ENCODE measurements around the gene SCG5. TPM values are rescaled to one million over a fixed set of nuclear protein-coding genes. Genes with fewer than 3 reads are reported as not detected.

The SCG5 gene
- polyA plus RNA-seq, 1 of the 3 experiments (the other 2 are of a cell fraction), result 11.0 TPM

DNA sequence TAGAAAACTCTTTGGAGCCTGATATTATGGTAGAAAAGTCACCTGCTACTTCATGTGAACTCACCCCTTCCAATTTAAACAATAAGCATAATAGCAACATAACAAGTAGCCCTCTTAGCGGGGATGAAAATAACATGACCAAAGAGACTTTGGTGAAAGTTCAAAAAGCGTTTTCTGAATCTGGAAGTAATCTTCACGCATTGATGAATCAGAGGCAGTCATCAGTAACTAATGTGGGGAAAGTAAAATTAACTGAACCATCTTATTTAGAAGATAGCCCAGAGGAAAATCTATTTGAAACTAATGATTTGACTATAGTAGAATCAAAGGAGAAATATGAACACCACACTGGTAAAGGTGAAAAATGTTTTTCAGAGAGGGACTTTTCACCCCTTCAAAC is 5.1 kb upstream of the SCG5 start:
- no peaks in the 10 kb centered on the region for H3K9me3 ChIP-seq
- POLR2A ChIA-PET, result no interaction called here
- peaks cover 31% of the 10 kb centered on the region for H3F3A ChIP-seq (replicated peaks; ENCODE audit: insufficient read depth)
- no peak for TF ChIP-seq MEF2A (IDR thresholded peaks at IDR 0.05; ENCODE audit: borderline replicate concordance, low read depth)
- TF ChIP-seq TCF12 (IDR thresholded peaks at IDR 0.05), result no peak
- no peak for TF ChIP-seq NFIC (IDR thresholded peaks at IDR 0.05; ENCODE audit: borderline replicate concordance)
- TF ChIP-seq, protein P1, sequence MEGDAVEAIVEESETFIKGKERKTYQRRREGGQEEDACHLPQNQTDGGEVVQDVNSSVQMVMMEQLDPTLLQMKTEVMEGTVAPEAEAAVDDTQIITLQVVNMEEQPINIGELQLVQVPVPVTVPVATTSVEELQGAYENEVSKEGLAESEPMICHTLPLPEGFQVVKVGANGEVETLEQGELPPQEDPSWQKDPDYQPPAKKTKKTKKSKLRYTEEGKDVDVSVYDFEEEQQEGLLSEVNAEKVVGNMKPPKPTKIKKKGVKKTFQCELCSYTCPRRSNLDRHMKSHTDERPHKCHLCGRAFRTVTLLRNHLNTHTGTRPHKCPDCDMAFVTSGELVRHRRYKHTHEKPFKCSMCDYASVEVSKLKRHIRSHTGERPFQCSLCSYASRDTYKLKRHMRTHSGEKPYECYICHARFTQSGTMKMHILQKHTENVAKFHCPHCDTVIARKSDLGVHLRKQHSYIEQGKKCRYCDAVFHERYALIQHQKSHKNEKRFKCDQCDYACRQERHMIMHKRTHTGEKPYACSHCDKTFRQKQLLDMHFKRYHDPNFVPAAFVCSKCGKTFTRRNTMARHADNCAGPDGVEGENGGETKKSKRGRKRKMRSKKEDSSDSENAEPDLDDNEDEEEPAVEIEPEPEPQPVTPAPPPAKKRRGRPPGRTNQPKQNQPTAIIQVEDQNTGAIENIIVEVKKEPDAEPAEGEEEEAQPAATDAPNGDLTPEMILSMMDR (IDR thresholded peaks at IDR 0.05), result no peak
- TF ChIP-seq TEAD4 (IDR thresholded peaks at IDR 0.05; ENCODE audit: borderline replicate concordance, insufficient read depth), result no peak
- TF ChIP-seq, protein P2, sequence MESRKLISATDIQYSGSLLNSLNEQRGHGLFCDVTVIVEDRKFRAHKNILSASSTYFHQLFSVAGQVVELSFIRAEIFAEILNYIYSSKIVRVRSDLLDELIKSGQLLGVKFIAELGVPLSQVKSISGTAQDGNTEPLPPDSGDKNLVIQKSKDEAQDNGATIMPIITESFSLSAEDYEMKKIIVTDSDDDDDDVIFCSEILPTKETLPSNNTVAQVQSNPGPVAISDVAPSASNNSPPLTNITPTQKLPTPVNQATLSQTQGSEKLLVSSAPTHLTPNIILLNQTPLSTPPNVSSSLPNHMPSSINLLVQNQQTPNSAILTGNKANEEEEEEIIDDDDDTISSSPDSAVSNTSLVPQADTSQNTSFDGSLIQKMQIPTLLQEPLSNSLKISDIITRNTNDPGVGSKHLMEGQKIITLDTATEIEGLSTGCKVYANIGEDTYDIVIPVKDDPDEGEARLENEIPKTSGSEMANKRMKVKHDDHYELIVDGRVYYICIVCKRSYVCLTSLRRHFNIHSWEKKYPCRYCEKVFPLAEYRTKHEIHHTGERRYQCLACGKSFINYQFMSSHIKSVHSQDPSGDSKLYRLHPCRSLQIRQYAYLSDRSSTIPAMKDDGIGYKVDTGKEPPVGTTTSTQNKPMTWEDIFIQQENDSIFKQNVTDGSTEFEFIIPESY (IDR thresholded peaks at IDR 0.05; ENCODE audit: borderline replicate concordance, low read depth), result no peak
- TF ChIP-seq, protein P3, sequence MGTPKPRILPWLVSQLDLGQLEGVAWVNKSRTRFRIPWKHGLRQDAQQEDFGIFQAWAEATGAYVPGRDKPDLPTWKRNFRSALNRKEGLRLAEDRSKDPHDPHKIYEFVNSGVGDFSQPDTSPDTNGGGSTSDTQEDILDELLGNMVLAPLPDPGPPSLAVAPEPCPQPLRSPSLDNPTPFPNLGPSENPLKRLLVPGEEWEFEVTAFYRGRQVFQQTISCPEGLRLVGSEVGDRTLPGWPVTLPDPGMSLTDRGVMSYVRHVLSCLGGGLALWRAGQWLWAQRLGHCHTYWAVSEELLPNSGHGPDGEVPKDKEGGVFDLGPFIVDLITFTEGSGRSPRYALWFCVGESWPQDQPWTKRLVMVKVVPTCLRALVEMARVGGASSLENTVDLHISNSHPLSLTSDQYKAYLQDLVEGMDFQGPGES (IDR thresholded peaks at IDR 0.05; ENCODE audit: low read depth, low read length), result no peak
- no peak for TF ChIP-seq RXRA (IDR thresholded peaks at IDR 0.05; ENCODE audit: borderline replicate concordance, low read depth)
- TF ChIP-seq RAD21 (IDR thresholded peaks at IDR 0.05; ENCODE audit: low read length), result no peak
- TF ChIP-seq NRF1 (IDR thresholded peaks at IDR 0.05; ENCODE audit: low read depth, low read length), result no peak
- no peak for TF ChIP-seq MXI1 (IDR thresholded peaks at IDR 0.05; ENCODE audit: low read depth, low read length)
- CTCF ChIA-PET, result no interaction called here
- H3K27me3 ChIP-seq (ENCODE audit: insufficient read depth), result no peaks in the 10 kb centered on the region
- H3K9me2 ChIP-seq, result no peaks in the 10 kb centered on the region
- H3K27ac ChIP-seq (ENCODE audit: low read depth in 2 of 2, low read length in 1 of 2), result no peak overlapping the region
- H3K4me1 ChIP-seq (ENCODE audit: control insufficient read depth in 1 of 2, insufficient read depth in 2 of 2, low read depth in 1 of 2, low read length in 1 of 2), result no peaks in the 10 kb centered on the region; a peak in 1 of 4 replicates
- H3K79me2 ChIP-seq (ENCODE audit: insufficient read depth), result peaks cover 12% of the 10 kb centered on the region; the same call in 1 of the 2 replicates
- peaks cover 51 to 60% of the 10 kb centered on the region in 2 experiments for H3K36me3 ChIP-seq (replicated peaks in 1 of 2; ENCODE audit: control insufficient read depth in 1 of 2, insufficient read depth in 2 of 2, low read length in 1 of 2)
- no peak overlapping the region for H3K9ac ChIP-seq
- no peak overlapping the region for H2AFZ ChIP-seq (ENCODE audit: low read depth)
- no peak overlapping the region for H3K4me3 ChIP-seq (ENCODE audit: low read depth in 2 of 2, low read length in 1 of 2)
- no peak for DNase-seq
- no peak overlapping the region for H3K4me2 ChIP-seq
- WGBS (ENCODE audit: low lambda C conversion rate), result 98% methylated on average over 3 of the region's 3 CpGs
- no peaks in the 10 kb centered on the region for H4K20me1 ChIP-seq (ENCODE audit: insufficient read depth)

DNA sequence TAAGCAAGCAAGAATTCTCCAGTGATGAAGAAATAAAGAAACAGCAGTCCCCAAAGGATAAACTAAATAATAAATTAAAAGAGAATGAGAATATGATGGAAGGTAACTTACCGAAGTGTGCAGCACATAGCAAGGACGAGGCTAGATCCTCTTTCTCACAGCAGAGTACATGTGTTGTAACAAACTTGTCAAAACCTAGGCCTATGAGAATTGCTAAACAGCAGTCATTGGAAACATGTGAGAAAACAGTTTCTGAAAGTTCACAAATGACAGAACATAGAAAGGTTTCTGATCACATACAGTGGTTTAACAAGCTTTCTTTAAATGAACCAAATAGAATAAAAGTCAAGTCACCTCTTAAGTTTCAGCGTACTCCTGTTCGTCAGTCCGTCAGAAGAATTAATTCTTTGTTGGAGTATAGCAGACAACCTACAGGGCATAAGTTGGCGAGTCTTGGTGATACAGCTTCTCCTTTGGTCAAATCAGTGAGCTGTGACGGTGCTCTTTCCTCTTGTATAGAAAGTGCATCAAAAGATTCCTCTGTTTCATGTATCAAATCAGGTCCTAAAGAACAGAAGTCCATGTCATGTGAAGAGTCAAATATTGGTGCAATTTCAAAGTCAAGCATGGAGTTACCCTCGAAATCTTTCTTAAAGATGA is 4.5 kb upstream of the SCG5 start:
- Histone ChIP-seq H3K9me3 (no peaks in the 10 kb centered on the region), H3K36me3 (replicated peaks in 1 of 2; ENCODE audit: control insufficient read depth in 1 of 2, insufficient read depth in 2 of 2, low read length in 1 of 2) (peaks cover 51 to 60% of the 10 kb centered on the region in 2 experiments), H3K4me3 (ENCODE audit: low read depth in 2 of 2, low read length in 1 of 2) (no peak overlapping the region), H3K9me2 (no peaks in the 10 kb centered on the region), H3K4me2 (no peak overlapping the region), H3K4me1 (ENCODE audit: control insufficient read depth in 1 of 2, insufficient read depth in 2 of 2, low read depth in 1 of 2, low read length in 1 of 2) (no peaks in the 10 kb centered on the region; a peak in 1 of 4 replicates), H4K20me1 (ENCODE audit: insufficient read depth) (no peaks in the 10 kb centered on the region), H3K79me2 (ENCODE audit: insufficient read depth) (peaks cover 8% of the 10 kb centered on the region; the same call in 1 of the 2 replicates), H3K27me3 (ENCODE audit: insufficient read depth) (no peaks in the 10 kb centered on the region), H3K9ac (no peak overlapping the region), H3F3A (replicated peaks; ENCODE audit: insufficient read depth) (peaks cover 31% of the 10 kb centered on the region), H2AFZ (ENCODE audit: low read depth) (no peak overlapping the region), H3K27ac (ENCODE audit: low read depth in 2 of 2, low read length in 1 of 2) (no peak overlapping the region)
- CTCF ChIA-PET, result interaction anchor here (1.2 to 1.3 kb wide), 2 partner anchors 14 to 26 kb away, joined by 3 to 4 read pairs; no protein-coding TSS in a partner anchor
- POLR2A ChIA-PET, result no interaction called here
- 95% methylated on average over 8 of the region's 8 CpGs for WGBS (ENCODE audit: low lambda C conversion rate)
- no peak for DNase-seq
- TF ChIP-seq FOXM1 (IDR thresholded peaks at IDR 0.05; ENCODE audit: low read depth), result no peak
- no peak for TF ChIP-seq MXI1 (IDR thresholded peaks at IDR 0.05; ENCODE audit: low read depth, low read length)
- TF ChIP-seq ELF1 (IDR thresholded peaks at IDR 0.05), result no peak
- TF ChIP-seq, protein P3 (IDR thresholded peaks at IDR 0.05; ENCODE audit: low read depth, low read length), result no peak
- TF ChIP-seq EP300 (IDR thresholded peaks at IDR 0.05; ENCODE audit: borderline replicate concordance in 1 of 2, low read depth in 1 of 2, low read length in 1 of 2), result no peak
- TF ChIP-seq TCF12 (IDR thresholded peaks at IDR 0.05), result no peak
- TF ChIP-seq, protein P4, sequence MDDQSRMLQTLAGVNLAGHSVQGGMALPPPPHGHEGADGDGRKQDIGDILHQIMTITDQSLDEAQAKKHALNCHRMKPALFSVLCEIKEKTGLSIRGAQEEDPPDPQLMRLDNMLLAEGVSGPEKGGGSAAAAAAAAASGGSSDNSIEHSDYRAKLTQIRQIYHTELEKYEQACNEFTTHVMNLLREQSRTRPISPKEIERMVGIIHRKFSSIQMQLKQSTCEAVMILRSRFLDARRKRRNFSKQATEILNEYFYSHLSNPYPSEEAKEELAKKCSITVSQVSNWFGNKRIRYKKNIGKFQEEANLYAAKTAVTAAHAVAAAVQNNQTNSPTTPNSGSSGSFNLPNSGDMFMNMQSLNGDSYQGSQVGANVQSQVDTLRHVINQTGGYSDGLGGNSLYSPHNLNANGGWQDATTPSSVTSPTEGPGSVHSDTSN (IDR thresholded peaks at IDR 0.05), result no peak
- TF ChIP-seq GATA2 (CRISPR knock-in tag; IDR thresholded peaks at IDR 0.05), result no peak

All from SK-N-SH (cell line).